ENCODE data around the gene SERPINA1. TPM values are rescaled to one million over a fixed set of nuclear protein-coding genes. Genes with fewer than 3 reads are reported as not detected.

Gene SERPINA1
- total and polyA plus RNA-seq, 2 of the 13 experiments (the other 11 are each of a cell fraction or from before 2014, with no cell fraction given): 3,266 to 11,015 TPM

DNA sequence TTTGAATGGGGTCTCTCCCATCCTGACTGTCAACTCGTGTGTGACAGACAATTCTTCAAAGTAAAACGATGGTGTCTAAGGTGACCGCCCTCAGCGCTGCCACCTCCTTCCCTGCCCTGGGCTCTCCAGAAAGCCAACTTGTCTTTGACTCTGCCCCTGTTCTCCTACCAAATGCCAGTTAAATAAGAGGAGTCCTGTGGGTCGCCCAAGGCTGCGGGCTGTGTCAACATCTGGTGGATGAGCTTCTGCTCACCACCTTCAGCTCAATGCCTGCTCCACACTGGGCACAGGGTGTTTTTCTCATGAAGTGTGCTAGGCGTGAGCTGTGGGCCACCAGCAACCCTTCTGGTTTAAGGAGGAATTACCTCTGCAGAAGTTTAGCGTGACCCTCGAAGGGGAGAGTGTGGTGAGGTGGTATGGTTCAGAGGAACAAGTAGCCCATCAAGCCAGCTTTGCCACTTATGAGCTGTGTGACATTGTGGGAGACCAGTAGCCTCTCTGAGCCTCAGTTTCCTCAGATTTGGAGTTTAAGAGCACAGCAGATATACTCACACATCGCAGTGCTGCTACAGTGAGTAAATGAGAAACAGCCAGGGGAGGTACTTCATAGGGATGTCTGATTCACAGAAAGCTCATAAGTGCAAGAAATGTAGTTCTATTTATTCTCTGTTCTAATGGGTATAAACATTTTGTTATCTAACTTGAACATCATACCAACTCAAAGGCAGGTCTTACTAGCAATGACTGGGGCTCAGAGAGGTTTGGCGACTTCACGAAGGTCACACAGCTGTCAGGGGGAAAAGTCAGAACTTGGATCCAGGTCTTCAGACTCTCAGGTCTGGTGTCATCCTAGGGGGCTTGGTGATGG is 12.1 kb downstream of the SERPINA1 start (continued):
- TF ChIP-seq, protein P1, sequence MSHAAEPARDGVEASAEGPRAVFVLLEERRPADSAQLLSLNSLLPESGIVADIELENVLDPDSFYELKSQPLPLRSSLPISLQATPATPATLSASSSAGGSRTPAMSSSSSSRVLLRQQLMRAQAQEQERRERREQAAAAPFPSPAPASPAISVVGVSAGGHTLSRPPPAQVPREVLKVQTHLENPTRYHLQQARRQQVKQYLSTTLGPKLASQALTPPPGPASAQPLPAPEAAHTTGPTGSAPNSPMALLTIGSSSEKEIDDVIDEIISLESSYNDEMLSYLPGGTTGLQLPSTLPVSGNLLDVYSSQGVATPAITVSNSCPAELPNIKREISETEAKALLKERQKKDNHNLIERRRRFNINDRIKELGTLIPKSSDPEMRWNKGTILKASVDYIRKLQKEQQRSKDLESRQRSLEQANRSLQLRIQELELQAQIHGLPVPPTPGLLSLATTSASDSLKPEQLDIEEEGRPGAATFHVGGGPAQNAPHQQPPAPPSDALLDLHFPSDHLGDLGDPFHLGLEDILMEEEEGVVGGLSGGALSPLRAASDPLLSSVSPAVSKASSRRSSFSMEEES (CRISPR knock-in tag; IDR thresholded peaks at IDR 0.05): no peak; the same call in none of the 2 replicates
- no peak for TF ChIP-seq ZMAT3 (CRISPR knock-in tag; conservative IDR thresholded peaks at IDR 0.05)
- TF ChIP-seq SP2 (CRISPR knock-in tag; IDR thresholded peaks at IDR 0.05): no peak
- no peak for TF ChIP-seq NFKB2 (CRISPR knock-in tag; IDR thresholded peaks at IDR 0.05; ENCODE audit: borderline replicate concordance)
- peak; percentile 56; the same call in 1 of the 2 replicates for TF ChIP-seq ZNF746 (CRISPR knock-in tag; IDR thresholded peaks at IDR 0.05)
- TF ChIP-seq FOXK1 (CRISPR knock-in tag; IDR thresholded peaks at IDR 0.05; ENCODE audit: borderline replicate concordance, low read depth): 0 out of 2 replicates have a peak, but pooled peaks have one; percentile 34
- no peak; the same call in 1 of the 2 replicates for TF ChIP-seq TMF1 (CRISPR knock-in tag; IDR thresholded peaks at IDR 0.05; ENCODE audit: low read depth)
- TF ChIP-seq ZNF274 (CRISPR knock-in tag; IDR thresholded peaks at IDR 0.05): no peak
- TF ChIP-seq TBP (CRISPR knock-in tag; IDR thresholded peaks at IDR 0.05): no peak
- no peak for TF ChIP-seq SOX6 (IDR thresholded peaks at IDR 0.05)
- 0 out of 2 replicates have a peak, but pooled peaks have one; percentile 21 for TF ChIP-seq SOX6 (CRISPR knock-in tag; IDR thresholded peaks at IDR 0.05)
- TF ChIP-seq NFE2L1 (CRISPR knock-in tag; IDR thresholded peaks at IDR 0.05; ENCODE audit: borderline replicate concordance): no peak
- TF ChIP-seq, protein P2, sequence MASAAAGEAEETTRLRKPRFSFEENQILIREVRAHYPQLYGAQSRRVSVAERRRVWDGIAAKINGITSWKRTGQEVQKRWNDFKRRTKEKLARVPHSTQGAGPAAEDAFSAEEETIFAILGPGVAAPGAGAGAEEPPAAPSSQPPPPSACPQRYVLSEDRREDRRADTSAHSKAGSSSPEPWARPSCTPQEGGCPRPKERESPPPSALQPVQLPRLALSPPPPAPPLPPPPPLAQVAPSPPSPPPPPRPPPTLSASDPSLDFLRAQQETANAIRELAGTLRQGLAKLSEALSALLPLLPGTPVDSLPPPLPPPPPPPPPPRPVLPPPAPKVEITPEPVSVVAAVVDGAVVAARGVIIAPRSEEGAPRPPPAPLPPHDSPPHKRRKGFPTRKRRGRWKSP (CRISPR knock-in tag; IDR thresholded peaks at IDR 0.05): no peak; the same call in 1 of the 2 replicates
- no peak for TF ChIP-seq SNRNP70 (IDR thresholded peaks at IDR 0.05; ENCODE audit: low read depth, low read length)
- no peak for TF ChIP-seq ZNF225 (CRISPR knock-in tag; IDR thresholded peaks at IDR 0.05)
- peak; percentile 46; the same call in 1 of the 2 replicates for TF ChIP-seq ATF7-NPFF (CRISPR knock-in tag; IDR thresholded peaks at IDR 0.05; ENCODE audit: low read depth)
- TF ChIP-seq KDM5A (IDR thresholded peaks at IDR 0.05; ENCODE audit: borderline replicate concordance, low read length): no peak
- peak; percentile 62; the same call in 1 of the 2 replicates for TF ChIP-seq GATA4 (IDR thresholded peaks at IDR 0.05; ENCODE audit: borderline replicate concordance, low read depth)
- TF ChIP-seq ZNF574 (CRISPR knock-in tag; IDR thresholded peaks at IDR 0.05): peak; percentile 29; the same call in 1 of the 2 replicates
- no peak; the same call in 1 of the 2 replicates for TF ChIP-seq ZNF720 (CRISPR knock-in tag; IDR thresholded peaks at IDR 0.05)
